GM21576 (cell line): ENCODE measurements around the gene COCH.
"Not testable (repeated sequence)": the region's sequence is repeated elsewhere in the genome, so short reads cannot be mapped to it uniquely, and the experiment has no call there.

Source experiments
- ATAC-seq: cut with Tn5 transposase; IDR thresholded peaks from one replicate; pipeline ENCODE4 v1.9.1; 2021; ENCODE audit warnings: mild to moderate bottlenecking, moderate library complexity; ENCODE audit not compliant: unreplicated experiment

Gene COCH

GRCh38 chr14:30874999-30875787 is 834 bp downstream of the COCH start:
- ATAC-seq: peak; percentile 33

GRCh38 chr14:30875788-30876053 is 1.4 kb downstream of the COCH start:
- ATAC-seq: no peak

DNA sequence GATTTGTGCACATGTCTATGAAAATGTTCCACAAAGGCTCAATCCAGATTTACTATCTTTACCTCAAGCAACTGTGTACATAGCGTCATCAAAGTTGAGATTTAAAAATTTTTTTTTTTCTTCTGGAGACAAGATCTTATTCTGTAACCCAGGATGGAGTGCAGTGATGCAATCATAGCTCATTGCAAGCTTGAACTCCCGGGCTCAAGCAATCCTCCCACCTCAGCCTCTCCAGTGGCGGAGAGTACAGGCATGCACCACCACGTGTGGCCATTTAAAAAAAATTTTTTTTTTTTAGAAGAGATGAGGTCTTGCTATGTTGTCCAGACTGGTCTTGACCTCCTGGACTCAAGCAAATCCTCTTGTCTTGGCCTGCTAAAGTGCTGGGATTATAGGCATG is 2.3 kb downstream of the COCH start:
- no peak for ATAC-seq

- no peak for ATAC-seq
Observed at GRCh38 chr14:30882431-30882830, 8.1 kb downstream of the COCH start.

GRCh38 chr14:30883508-30884294 is 9.3 kb downstream of the COCH start:
- ATAC-seq: no peak

- no peak for ATAC-seq
Observed at GRCh38 chr14:30884901-30885300, 10.5 kb downstream of the COCH start.

GRCh38 chr14:30885840-30886740 is 11.7 kb downstream of the COCH start:
- ATAC-seq: no peak

DNA sequence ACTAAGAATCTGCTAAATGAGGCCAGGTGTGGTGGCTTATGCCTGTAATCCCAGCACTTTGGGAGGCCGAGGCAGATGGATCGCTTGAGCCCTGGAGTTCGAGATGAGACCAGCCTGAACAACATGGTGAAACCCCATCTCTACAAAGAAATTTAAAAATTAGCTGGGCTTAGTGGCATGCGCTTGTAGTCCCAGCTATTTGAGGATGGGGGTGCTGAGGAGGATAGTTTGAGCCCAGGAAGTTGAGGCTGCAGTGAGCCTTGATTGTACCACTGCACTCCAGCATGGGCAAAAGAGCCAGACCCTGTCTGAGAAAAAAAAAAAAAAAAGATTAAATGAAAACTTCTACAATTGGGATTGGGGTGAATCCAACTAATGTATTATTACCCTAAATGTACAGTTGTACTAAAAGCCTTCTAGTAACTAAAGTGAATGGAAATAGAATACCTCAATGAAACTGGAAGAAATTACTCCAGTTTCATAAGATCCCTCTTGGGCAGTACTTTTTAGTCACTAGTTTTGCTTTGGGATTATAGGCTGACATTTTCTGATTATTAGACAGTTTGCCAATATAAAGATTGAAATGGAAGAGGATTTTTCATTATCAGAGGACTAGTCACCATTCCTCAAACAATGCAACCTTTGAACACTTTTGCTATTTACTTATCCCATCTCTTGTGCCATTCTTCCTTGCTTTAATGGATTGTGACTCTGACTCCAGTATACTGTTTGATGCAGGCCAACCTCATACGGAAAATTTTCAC is 14.3 kb downstream of the COCH start:
- ATAC-seq: no peak

DNA sequence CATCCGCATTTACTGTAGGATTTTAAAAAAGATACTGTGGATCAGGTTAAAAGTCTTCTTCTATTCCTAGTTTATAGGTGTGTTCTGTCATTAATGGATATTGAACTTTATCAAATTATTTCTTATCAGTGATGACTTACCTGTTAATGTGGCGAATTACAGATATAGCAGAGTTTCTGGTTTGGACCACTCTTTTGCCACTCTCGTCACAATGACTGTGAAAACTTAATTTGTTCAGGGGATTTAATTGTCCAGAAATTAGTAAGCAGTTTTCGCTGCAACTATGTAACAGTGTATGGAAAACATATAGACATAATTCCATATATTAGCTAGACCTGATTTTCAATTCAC is 14.9 kb downstream of the COCH start:
- ATAC-seq: no peak

- no peak for ATAC-seq
Observed at GRCh38 chr14:30893819-30894218, 19.5 kb downstream of the COCH start.

GRCh38 chr14:30894923-30895515 is 20.7 kb downstream of the COCH start:
- no peak for ATAC-seq

DNA sequence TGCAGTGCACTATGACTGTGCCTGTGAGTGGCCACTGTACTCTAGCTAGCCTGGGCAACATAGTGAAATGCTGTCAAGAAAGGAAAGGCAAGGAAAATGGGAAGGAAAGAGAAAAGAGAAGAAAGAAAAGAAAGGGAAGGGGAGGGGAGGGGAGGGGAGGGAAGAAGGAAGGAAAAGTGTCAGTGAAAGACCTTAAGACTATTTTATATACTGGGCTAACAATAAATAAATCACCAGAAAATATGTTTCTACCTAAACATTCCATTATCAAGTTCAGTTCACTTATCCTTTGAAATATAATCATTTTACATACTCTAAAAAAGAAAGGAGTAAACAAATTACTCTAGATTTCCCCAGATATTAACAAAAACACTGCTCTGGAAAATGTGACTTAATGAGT is 22.1 kb downstream of the COCH start:
- ATAC-seq: no peak

DNA sequence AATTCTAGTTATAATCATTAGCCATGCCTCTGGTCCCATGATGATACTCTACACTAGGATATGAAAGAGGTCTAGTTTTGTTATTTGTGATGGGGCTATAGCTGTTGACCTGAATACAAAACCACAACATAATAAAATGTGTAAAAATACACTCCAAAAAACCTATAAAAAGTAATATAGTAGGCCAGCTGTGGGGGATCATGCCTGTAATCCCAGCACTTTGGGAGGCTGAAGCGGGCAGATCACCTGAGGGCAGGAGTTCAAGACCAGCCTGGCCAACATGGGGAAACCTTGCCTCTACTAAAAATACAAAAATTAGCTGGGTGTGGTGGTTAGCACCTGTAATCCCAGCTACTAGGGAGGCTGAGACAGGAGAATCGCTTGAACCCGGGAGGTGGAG is 22.8 kb downstream of the COCH start:
- ATAC-seq: not testable (repeated sequence)

DNA sequence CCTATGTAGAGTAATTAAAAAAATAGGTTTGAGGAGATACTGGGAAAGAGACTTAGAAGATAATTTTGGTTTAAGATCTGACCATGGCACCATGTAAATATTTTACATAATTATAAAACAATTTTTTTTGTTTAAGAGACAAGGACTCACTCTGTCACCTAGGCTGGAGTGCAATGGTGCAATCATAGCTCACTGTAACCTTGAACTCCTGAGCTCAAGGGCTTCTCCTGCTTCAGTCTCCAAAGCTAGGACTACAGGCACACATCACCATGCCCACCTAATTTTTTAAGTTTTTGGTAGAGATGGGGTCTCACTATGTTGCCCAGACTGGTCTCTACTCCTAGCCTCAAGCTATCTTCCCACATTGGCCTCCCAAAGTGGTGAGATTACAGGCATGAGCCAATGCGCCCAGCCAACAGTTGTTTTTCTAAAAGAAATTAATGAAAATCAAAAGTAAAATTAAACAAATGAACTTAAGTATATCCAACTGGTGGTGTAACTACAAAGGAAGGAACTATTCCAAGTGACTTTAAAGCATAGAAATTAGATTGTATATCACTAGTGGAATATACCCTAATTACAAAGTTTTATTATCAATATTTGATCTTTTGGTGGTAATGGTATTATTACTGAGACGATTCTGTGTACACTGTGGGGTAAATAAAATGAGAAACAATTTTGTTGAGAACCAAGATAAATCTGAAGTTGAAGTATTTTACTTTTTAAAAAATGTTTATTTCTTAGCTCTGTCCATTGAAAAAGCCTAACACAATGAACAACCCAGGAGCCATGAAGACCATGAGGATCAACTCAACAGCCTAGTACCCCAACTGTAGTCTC is 29.1 kb downstream of the COCH start:
- ATAC-seq: no peak

GRCh38 chr14:30906752-30907658 is 32.6 kb downstream of the COCH start:
- no peak for ATAC-seq

GRCh38 chr14:30907659-30908057 is 33.3 kb downstream of the COCH start:
- no peak for ATAC-seq

- no peak for ATAC-seq
Observed at GRCh38 chr14:30908826-30909225, 34.5 kb downstream of the COCH start.

GRCh38 chr14:30914812-30915211 is 40.5 kb downstream of the COCH start:
- no peak for ATAC-seq

GRCh38 chr14:30915596-30915995 is 41.2 kb downstream of the COCH start:
- ATAC-seq: no peak
